Measurements from ENCODE around the gene RMND1. TPM values are rescaled to one million over a fixed set of nuclear protein-coding genes. Genes with fewer than 3 reads are reported as not detected.

Gene RMND1
- total RNA-seq, 1 donor from 2014 or later, result 67.0 TPM

DNA sequence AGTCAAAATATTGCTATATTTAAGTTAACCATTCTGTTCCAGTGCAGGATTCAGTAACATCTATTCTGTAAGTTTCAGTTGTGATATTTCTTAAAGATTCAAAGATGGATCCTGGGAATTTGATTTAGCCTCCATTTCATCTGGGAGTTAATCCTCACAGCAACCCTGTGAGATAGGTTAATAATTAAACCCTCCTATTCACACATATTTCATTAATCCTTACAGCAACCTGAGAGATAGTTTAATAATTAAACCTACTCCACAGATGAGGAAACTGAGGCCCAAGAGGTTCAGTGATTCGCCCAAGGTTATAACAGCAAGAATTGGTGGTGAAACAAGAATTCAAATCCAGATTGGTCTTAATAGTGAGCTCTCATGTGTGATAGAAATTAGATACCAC, 49.7 kb downstream of the RMND1 start:
- H3K4me3 Mint-ChIP-seq (ENCODE audit: unreplicated experiment), result no peak overlapping the region
- DNase-seq, result no peak
- H3K27me3 Mint-ChIP-seq (ENCODE audit: unreplicated experiment), result no peaks in the 10 kb centered on the region
- H3K36me3 Mint-ChIP-seq (ENCODE audit: unreplicated experiment), result peaks cover 2% of the 10 kb centered on the region
- TF ChIP-seq CTCF (IDR thresholded peaks at IDR 0.05; ENCODE audit: partially characterized antibody, unreplicated experiment), result no peak
- H3K27ac Mint-ChIP-seq (ENCODE audit: unreplicated experiment), result no peak overlapping the region
- H3K4me1 Mint-ChIP-seq (ENCODE audit: low read depth, unreplicated experiment), result peaks cover 6% of the 10 kb centered on the region
- peaks cover 3% of the 10 kb centered on the region for H3K9me3 Mint-ChIP-seq (ENCODE audit: unreplicated experiment)

- DNase-seq, result no peak
- no peaks in the 10 kb centered on the region for H3K27me3 Mint-ChIP-seq (ENCODE audit: unreplicated experiment)
- no peak overlapping the region for H3K27ac Mint-ChIP-seq (ENCODE audit: unreplicated experiment)
- H3K4me3 Mint-ChIP-seq (ENCODE audit: unreplicated experiment), result no peak overlapping the region
- no peaks in the 10 kb centered on the region for H3K36me3 Mint-ChIP-seq (ENCODE audit: unreplicated experiment)
- peaks cover 2% of the 10 kb centered on the region for H3K9me3 Mint-ChIP-seq (ENCODE audit: unreplicated experiment)
- TF ChIP-seq CTCF (IDR thresholded peaks at IDR 0.05; ENCODE audit: partially characterized antibody, unreplicated experiment), result no peak
- H3K4me1 Mint-ChIP-seq (ENCODE audit: low read depth, unreplicated experiment), result peaks cover 6% of the 10 kb centered on the region
Measured at GRCh38 chr6:151400473-151400872, 51.5 kb downstream of the RMND1 start.

DNA sequence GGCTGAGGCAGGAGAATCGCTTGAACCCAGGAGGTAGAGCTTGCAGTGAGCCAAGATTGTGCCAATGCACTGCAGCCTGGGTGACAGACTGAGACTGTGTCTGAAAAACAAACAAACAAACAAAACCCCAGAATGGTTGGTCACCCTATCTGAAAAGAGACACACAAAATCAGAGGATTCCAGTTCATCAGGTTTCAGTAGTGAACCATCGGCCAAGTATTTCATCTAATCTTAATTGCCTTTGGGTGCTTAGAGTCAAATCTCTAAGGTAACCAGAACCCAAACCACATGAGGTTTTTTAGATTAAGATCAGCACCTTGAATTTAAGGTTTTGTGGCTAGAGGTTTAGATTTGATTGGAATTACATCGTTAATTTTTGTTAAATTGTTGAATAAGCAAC, 52.2 kb downstream of the RMND1 start:
- Mint-ChIP-seq H3K4me1 (ENCODE audit: low read depth, unreplicated experiment) (peaks cover 6% of the 10 kb centered on the region), H3K27me3 (ENCODE audit: unreplicated experiment) (no peaks in the 10 kb centered on the region), H3K4me3 (ENCODE audit: unreplicated experiment) (no peak overlapping the region), H3K36me3 (ENCODE audit: unreplicated experiment) (no peaks in the 10 kb centered on the region), H3K27ac (ENCODE audit: unreplicated experiment) (no peak overlapping the region), H3K9me3 (ENCODE audit: unreplicated experiment) (peaks cover 2% of the 10 kb centered on the region)
- no peak for TF ChIP-seq CTCF (IDR thresholded peaks at IDR 0.05; ENCODE audit: partially characterized antibody, unreplicated experiment)
- no peak for DNase-seq

GRCh38 chr6:151393410-151393809, 58.5 kb downstream of the RMND1 start:
- peak overlapping the region; percentile 98 for H3K4me3 Mint-ChIP-seq (ENCODE audit: unreplicated experiment)
- peaks cover 12% of the 10 kb centered on the region for H3K4me1 Mint-ChIP-seq (ENCODE audit: low read depth, unreplicated experiment)
- no peak for TF ChIP-seq CTCF (IDR thresholded peaks at IDR 0.05; ENCODE audit: partially characterized antibody, unreplicated experiment)
- H3K36me3 Mint-ChIP-seq (ENCODE audit: unreplicated experiment), result no peaks in the 10 kb centered on the region
- H3K9me3 Mint-ChIP-seq (ENCODE audit: unreplicated experiment), result peaks cover 14% of the 10 kb centered on the region
- peak overlapping the region; percentile 2 for H3K27ac Mint-ChIP-seq (ENCODE audit: unreplicated experiment)
- DNase-seq, result no peak
- peaks cover 11% of the 10 kb centered on the region for H3K27me3 Mint-ChIP-seq (ENCODE audit: unreplicated experiment)

GRCh38 chr6:151392427-151392826, 59.5 kb downstream of the RMND1 start:
- TF ChIP-seq CTCF (IDR thresholded peaks at IDR 0.05; ENCODE audit: partially characterized antibody, unreplicated experiment), result no peak
- H3K4me1 Mint-ChIP-seq (ENCODE audit: low read depth, unreplicated experiment), result peaks cover 12% of the 10 kb centered on the region

More at GRCh38 chr6:151392427-151392826, 59.5 kb downstream of the RMND1 start:
- Mint-ChIP-seq H3K36me3 (ENCODE audit: unreplicated experiment) (no peaks in the 10 kb centered on the region), H3K27ac (ENCODE audit: unreplicated experiment) (peak overlapping the region; percentile 94), H3K9me3 (ENCODE audit: unreplicated experiment) (peaks cover 14% of the 10 kb centered on the region), H3K4me3 (ENCODE audit: unreplicated experiment) (peak overlapping the region; percentile 98), H3K27me3 (ENCODE audit: unreplicated experiment) (peaks cover 11% of the 10 kb centered on the region)
- no peak for DNase-seq
